Chondrocyte (in vitro differentiated cells): ENCODE measurements around the gene SERPINE1. TPM values are rescaled to one million over a fixed set of nuclear protein-coding genes. Genes with fewer than 3 reads are reported as not detected.
"Not testable (repeated sequence)": the region's sequence is repeated elsewhere in the genome, so short reads cannot be mapped to it uniquely, and the experiment has no call there.

Experiments used
- DNase-seq: peaks from one replicate; pipeline ENCODE4 v3.0.0; 2021; ENCODE audit warnings: mixed read lengths, low spot score
- H3K27ac Mint-ChIP-seq: one replicate; pipeline ENCODE4 v1.8.0; 2021; ENCODE audit warnings: mild to moderate bottlenecking, moderate library complexity, mixed read lengths; ENCODE audit not compliant: unreplicated experiment
- H3K27me3 Mint-ChIP-seq: 2 replicates; pipeline ENCODE4 v1.8.0; 2021; ENCODE audit warnings: low read depth, mixed read lengths
- H3K36me3 Mint-ChIP-seq: 2 replicates; pipeline ENCODE4 v1.8.0; 2021; ENCODE audit warnings: low read depth, mixed read lengths
- H3K4me1 Mint-ChIP-seq: 2 replicates; pipeline ENCODE4 v1.8.0; 2021; ENCODE audit warnings: low read depth, mild to moderate bottlenecking, mixed read lengths
- H3K4me3 Mint-ChIP-seq: one replicate; pipeline ENCODE4 v1.8.0; 2021; ENCODE audit warnings: mild to moderate bottlenecking, moderate library complexity, mixed read lengths; ENCODE audit not compliant: unreplicated experiment
- H3K9me3 Mint-ChIP-seq: 2 replicates; pipeline ENCODE4 v1.8.0; 2021; ENCODE audit warnings: low read depth, mixed read lengths
- CTCF ChIP-seq: fragments of 200-600 bp; sonication (generic); IDR thresholded peaks from 2 replicates; pipeline ENCODE4 v1.5.0; 2021; ENCODE audit warnings: antibody characterized with exemption, mild to moderate bottlenecking, moderate library complexity
- total RNA-seq: library from RNA; stranded (reverse); gene quantifications from 3 replicates; pipeline ENCODE4 v1.2.1, GENCODE V29; 2021

The SERPINE1 gene
- total RNA-seq, 1 donor from 2014 or later = 1,180 TPM

GRCh38 chr7:101125989-101126650, 784 bp upstream of the SERPINE1 start:
- Mint-ChIP-seq H3K27ac (peak overlapping the region; percentile 97), H3K9me3 (no peaks in the 10 kb centered on the region), H3K36me3 (peaks cover 38% of the 10 kb centered on the region), H3K4me3 (peak overlapping the region; percentile 91), H3K4me1 (peaks cover 92% of the 10 kb centered on the region), H3K27me3 (no peaks in the 10 kb centered on the region)
- no peak for TF ChIP-seq CTCF
- DNase-seq = peak; percentile 98

GRCh38 chr7:101127460-101128039, 646 bp downstream of the SERPINE1 start:
- H3K9me3 Mint-ChIP-seq = no peaks in the 10 kb centered on the region
- no peak for DNase-seq

GRCh38 chr7:101128040-101128834, 1.3 kb downstream of the SERPINE1 start:
- Mint-ChIP-seq H3K9me3 (no peaks in the 10 kb centered on the region), H3K27me3 (no peaks in the 10 kb centered on the region), H3K4me3 (peak overlapping the region; percentile 91), H3K27ac (peak overlapping the region; percentile 97), H3K36me3 (peaks cover 59% of the 10 kb centered on the region), H3K4me1 (peaks cover 93% of the 10 kb centered on the region)
- TF ChIP-seq CTCF = no peak
- no peak for DNase-seq

More at GRCh38 chr7:101127460-101128039, 646 bp downstream of the SERPINE1 start:
- H3K27ac Mint-ChIP-seq = peak overlapping the region; percentile 97
- peaks cover 93% of the 10 kb centered on the region for H3K4me1 Mint-ChIP-seq
- H3K27me3 Mint-ChIP-seq = no peaks in the 10 kb centered on the region
- no peak for TF ChIP-seq CTCF
- H3K36me3 Mint-ChIP-seq = peaks cover 52% of the 10 kb centered on the region
- peak overlapping the region; percentile 91 for H3K4me3 Mint-ChIP-seq

GRCh38 chr7:101129603-101130117, 2.8 kb downstream of the SERPINE1 start:
- TF ChIP-seq CTCF = no peak
- Mint-ChIP-seq H3K36me3 (peaks cover 72% of the 10 kb centered on the region), H3K27me3 (no peaks in the 10 kb centered on the region), H3K9me3 (no peaks in the 10 kb centered on the region), H3K27ac (peak overlapping the region; percentile 97), H3K4me3 (peak overlapping the region; percentile 91), H3K4me1 (peaks cover 97% of the 10 kb centered on the region)
- no peak for DNase-seq

- peak overlapping the region; percentile 91 for H3K4me3 Mint-ChIP-seq
- peak overlapping the region; percentile 97 for H3K27ac Mint-ChIP-seq
- H3K36me3 Mint-ChIP-seq = peaks cover 91% of the 10 kb centered on the region
- H3K9me3 Mint-ChIP-seq, DNase-seq, H3K27me3 Mint-ChIP-seq: not testable (repeated sequence)
- H3K4me1 Mint-ChIP-seq = peaks cover 97% of the 10 kb centered on the region
These were observed 6.0 kb downstream of the SERPINE1 start for GRCh38 chr7:101132626-101133600.
